Gastrocnemius medialis (tissue), 4 donors: Measurements from ENCODE around the gene TMEM92.

ENCODE experiments used
- POLR2A ChIP-seq, 2 donors: fragments of 450-650 bp; IDR thresholded peaks; one replicate each; pipeline ENCODE4 v1.6.1; 2017; ENCODE audit warnings: antibody characterized with exemption in 2 of 2, mild to moderate bottlenecking in 2 of 2, moderate library complexity in 2 of 2
- TF ChIP-seq, protein P1 (sequence below), 5 experiments: fragments of 450-650 bp in 3 of 5; fragments of 200-600 bp in 2 of 5; sonication (generic) in 2 of 5; IDR thresholded peaks in 4 of 5; conservative IDR thresholded peaks in 1 of 5; 1 replicate in 4 of 5; 2 replicates in 1 of 5; pipeline ENCODE4 v1.5.1; 2016 to 2019; ENCODE audit warnings: antibody characterized with exemption in 5 of 5, mild to moderate bottlenecking in 3 of 5, moderate library complexity in 3 of 5

DNA sequence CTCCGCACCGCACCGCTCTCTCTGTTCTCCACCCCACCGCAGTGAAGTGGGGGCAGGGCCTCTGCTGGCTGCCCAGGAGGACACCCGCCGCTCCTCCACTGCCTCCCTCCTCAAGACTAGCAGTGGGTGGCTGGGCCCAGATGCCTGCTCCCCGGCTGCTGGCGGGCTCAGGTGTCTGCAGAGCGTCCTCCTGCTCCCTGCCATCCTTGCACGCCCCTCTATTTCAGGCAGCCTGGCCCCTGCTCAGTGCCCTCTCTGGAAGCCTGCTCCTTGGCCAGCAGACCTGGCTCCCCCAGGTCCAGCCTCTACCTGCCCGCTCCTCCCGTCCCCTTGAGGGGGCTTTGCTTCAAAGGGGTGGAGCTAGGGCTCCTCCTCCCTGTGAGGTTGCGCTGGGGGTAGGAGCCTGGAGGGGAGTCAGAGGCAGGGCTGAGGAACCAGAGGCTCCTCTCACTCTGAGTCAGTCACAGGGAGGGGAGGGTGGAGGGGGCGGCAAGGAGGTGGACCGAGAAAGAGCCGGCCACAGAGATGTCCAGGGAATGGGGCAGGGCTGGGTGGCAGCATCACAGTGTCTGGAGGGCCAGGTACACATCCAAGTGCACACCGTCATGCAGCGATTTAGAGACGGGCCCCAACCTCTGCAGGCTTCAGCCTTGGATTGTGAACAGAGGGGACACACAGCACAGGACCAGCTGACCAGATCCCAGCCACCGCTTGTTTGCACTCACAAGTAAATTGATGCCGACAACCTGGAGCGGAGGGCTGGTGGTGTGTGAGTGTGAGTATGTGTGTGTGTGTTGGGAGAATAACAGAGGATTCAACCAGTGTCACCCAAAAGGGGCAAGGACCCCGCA is 9.8 kb upstream of the TMEM92 start:
- TF ChIP-seq, protein P1, sequence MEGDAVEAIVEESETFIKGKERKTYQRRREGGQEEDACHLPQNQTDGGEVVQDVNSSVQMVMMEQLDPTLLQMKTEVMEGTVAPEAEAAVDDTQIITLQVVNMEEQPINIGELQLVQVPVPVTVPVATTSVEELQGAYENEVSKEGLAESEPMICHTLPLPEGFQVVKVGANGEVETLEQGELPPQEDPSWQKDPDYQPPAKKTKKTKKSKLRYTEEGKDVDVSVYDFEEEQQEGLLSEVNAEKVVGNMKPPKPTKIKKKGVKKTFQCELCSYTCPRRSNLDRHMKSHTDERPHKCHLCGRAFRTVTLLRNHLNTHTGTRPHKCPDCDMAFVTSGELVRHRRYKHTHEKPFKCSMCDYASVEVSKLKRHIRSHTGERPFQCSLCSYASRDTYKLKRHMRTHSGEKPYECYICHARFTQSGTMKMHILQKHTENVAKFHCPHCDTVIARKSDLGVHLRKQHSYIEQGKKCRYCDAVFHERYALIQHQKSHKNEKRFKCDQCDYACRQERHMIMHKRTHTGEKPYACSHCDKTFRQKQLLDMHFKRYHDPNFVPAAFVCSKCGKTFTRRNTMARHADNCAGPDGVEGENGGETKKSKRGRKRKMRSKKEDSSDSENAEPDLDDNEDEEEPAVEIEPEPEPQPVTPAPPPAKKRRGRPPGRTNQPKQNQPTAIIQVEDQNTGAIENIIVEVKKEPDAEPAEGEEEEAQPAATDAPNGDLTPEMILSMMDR (IDR thresholded peaks at IDR 0.05 in 4 of 5, conservative IDR thresholded peaks at IDR 0.05 in 1 of 5) = no peak
- no peak for TF ChIP-seq POLR2A (IDR thresholded peaks at IDR 0.05)
